PC-3 (cell line): ENCODE measurements around the gene EMID1. TPM values are rescaled to one million over a fixed set of nuclear protein-coding genes. Genes with fewer than 3 reads are reported as not detected.

Experiments
- ATAC-seq: fragments of 200-7000 bp; cut with Tn5 transposase; 2 replicates; pipeline ENCODE4 v1.9.1; 2020; ENCODE audit warnings: mild to moderate bottlenecking, moderate library complexity
- BruUV-seq: library from RNA; stranded (reverse); fragments of 400-500 nt; replicated peaks from 2 replicates; lab custom pipeline; 2021; lab: Mats Ljungman, UMichigan
- CTCF ChIA-PET: fragments of 300-600 bp; sonication (Branson Sonifier 250); formaldehyde crosslinking; loops from one replicate; lab custom pipeline; 2022; ENCODE audit warnings: antibody characterized with exemption; lab: Charles Lee
- POLR2A ChIA-PET: fragments of 300-600 bp; sonication (Branson Sonifier 250); formaldehyde crosslinking; loops from one replicate; lab custom pipeline; 2022; ENCODE audit warnings: antibody characterized with exemption; ENCODE audit not compliant: unreplicated experiment; lab: Charles Lee
- DNase-seq: peaks from one replicate; pipeline ENCODE4 v3.0.0-alpha.2; 2015
- H2AFZ ChIP-seq: fragments of 300-600 bp; sonication (generic); 2 replicates; pipeline ENCODE4 v1.6.0; 2016; ENCODE audit warnings: antibody characterized with exemption, low read length
- H3F3A ChIP-seq: fragments of 300-600 bp; sonication (generic); one replicate; pipeline ENCODE4 v1.6.0; 2017; ENCODE audit warnings: antibody characterized with exemption, low read length, control low read depth, mild to moderate bottlenecking; ENCODE audit not compliant: unreplicated experiment
- H3K27ac ChIP-seq: fragments of 300-600 bp; sonication (generic); 2 replicates; pipeline ENCODE4 v1.5.1; 2016; ENCODE audit warnings: mild to moderate bottlenecking, low read length
- H3K27me3 ChIP-seq: fragments of 300-600 bp; sonication (generic); 2 replicates; pipeline ENCODE4 v1.6.1; 2016; ENCODE audit warnings: low read length, mixed read lengths
- H3K36me3 ChIP-seq: fragments of 300-600 bp; sonication (generic); 2 replicates; pipeline ENCODE4 v1.6.1; 2016; ENCODE audit warnings: low read depth, mixed run types, low read length, mixed read lengths
- H3K4me1 ChIP-seq: fragments of 300-600 bp; sonication (generic); 2 replicates; pipeline ENCODE4 v1.5.1; 2016; ENCODE audit warnings: low read length; ENCODE audit not compliant: insufficient read depth
- H3K4me2 ChIP-seq: fragments of 300-600 bp; sonication (generic); 2 replicates; pipeline ENCODE4 v1.6.0; 2016; ENCODE audit warnings: low read length
- H3K4me3 ChIP-seq: fragments of 300-600 bp; sonication (generic); 2 replicates; pipeline ENCODE4 v1.5.1; 2016; ENCODE audit warnings: mild to moderate bottlenecking, low read length, mixed read lengths
- H3K79me2 ChIP-seq: fragments of 300-600 bp; sonication (generic); 2 replicates; pipeline ENCODE4 v1.6.1; 2017; ENCODE audit warnings: low read length, mixed read lengths
- H3K9ac ChIP-seq: fragments of 300-600 bp; sonication (generic); 2 replicates; pipeline ENCODE4 v1.6.0; 2016; ENCODE audit warnings: mild to moderate bottlenecking, low read length
- H3K9me2 ChIP-seq: fragments of 300-600 bp; sonication (generic); replicated peaks from 2 replicates; pipeline ENCODE4 v1.6.1; 2016; ENCODE audit warnings: mixed run types, low read length, mixed read lengths
- H3K9me3 ChIP-seq: fragments of 300-600 bp; sonication (generic); 2 replicates; pipeline ENCODE4 v1.6.1; 2016; ENCODE audit warnings: low read length, mixed read lengths
- H4K20me1 ChIP-seq: fragments of 300-600 bp; sonication (generic); 2 replicates; pipeline ENCODE4 v1.6.1; 2016; ENCODE audit warnings: low read length, mixed read lengths
- EZH2 ChIP-seq: fragments of 300-600 bp; sonication (generic); IDR thresholded peaks from one replicate; pipeline ENCODE4 v1.6.1; 2017; ENCODE audit warnings: antibody characterized with exemption, mild to moderate bottlenecking, low read length; ENCODE audit not compliant: unreplicated experiment
- EZH2phosphoT487 ChIP-seq: fragments of 300-600 bp; sonication (generic); IDR thresholded peaks from 2 replicates; pipeline ENCODE4 v1.6.1; 2018; ENCODE audit warnings: mild to moderate bottlenecking, antibody characterized with exemption, low read length, borderline replicate concordance
- intact Hi-C: fragments of 100-400 bp; cut with micrococcal nuclease; formaldehyde crosslinking; loops from 2 replicates; pipeline ENCODE4 v1.9.0; 2023
- total RNA-seq: library from RNA; depleted of rRNA; stranded (reverse); fragments of >200 nt; gene quantifications from 2 replicates; pipeline ENCODE4 v1.2.3, GENCODE V29; 2014
- TF ChIP-seq, protein P1 (sequence below): fragments of 300-600 bp; sonication (generic); conservative IDR thresholded peaks from 2 replicates; pipeline ENCODE4 v1.5.1; 2017; ENCODE audit warnings: antibody characterized with exemption, low read depth, mild to moderate bottlenecking, low read length

Gene EMID1
- total RNA-seq, 1 experiment from 2014 or later = 1.2 TPM

DNA sequence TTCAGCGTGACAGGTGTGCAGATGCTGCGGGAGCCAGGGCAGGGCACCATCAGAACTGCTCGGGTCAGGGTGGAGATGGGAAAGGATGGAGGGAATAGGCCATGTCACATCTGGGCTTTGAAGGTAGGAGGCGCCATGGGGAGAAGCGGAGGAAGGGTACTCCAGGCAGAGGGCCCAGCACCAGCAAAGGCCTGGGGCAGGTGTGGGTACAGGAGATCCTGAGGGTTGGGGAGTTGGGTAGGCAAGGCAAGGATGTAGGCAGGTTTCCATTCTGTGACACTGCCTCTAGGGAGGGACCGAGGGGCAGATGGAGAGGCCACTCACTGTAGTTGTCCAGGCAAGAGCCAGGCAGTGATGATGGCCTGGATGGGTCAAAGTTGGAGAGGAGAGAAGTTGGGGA is 8.5 kb downstream of the EMID1 start:
- intact Hi-C loops = no loop called here
- Histone ChIP-seq H3K27ac (no peak overlapping the region), H3K79me2 (no peaks in the 10 kb centered on the region), H3K4me1 (no peaks in the 10 kb centered on the region), H3K4me3 (no peak overlapping the region), H3K4me2 (no peak overlapping the region), H3F3A (no peaks in the 10 kb centered on the region), H3K9me2 (no peaks in the 10 kb centered on the region), H2AFZ (no peak overlapping the region), H3K9me3 (no peaks in the 10 kb centered on the region), H3K27me3 (no peaks in the 10 kb centered on the region), H4K20me1 (no peaks in the 10 kb centered on the region), H3K36me3 (no peaks in the 10 kb centered on the region), H3K9ac (no peak overlapping the region)
- DNase-seq = no peak
- BruUV-seq = no TSS peak
- ChIA-PET POLR2A (no interaction called here), CTCF (no interaction called here)
- no peak for ATAC-seq
- TF ChIP-seq EZH2phosphoT487 = no peak
- TF ChIP-seq, protein P1, sequence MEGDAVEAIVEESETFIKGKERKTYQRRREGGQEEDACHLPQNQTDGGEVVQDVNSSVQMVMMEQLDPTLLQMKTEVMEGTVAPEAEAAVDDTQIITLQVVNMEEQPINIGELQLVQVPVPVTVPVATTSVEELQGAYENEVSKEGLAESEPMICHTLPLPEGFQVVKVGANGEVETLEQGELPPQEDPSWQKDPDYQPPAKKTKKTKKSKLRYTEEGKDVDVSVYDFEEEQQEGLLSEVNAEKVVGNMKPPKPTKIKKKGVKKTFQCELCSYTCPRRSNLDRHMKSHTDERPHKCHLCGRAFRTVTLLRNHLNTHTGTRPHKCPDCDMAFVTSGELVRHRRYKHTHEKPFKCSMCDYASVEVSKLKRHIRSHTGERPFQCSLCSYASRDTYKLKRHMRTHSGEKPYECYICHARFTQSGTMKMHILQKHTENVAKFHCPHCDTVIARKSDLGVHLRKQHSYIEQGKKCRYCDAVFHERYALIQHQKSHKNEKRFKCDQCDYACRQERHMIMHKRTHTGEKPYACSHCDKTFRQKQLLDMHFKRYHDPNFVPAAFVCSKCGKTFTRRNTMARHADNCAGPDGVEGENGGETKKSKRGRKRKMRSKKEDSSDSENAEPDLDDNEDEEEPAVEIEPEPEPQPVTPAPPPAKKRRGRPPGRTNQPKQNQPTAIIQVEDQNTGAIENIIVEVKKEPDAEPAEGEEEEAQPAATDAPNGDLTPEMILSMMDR = no peak
- TF ChIP-seq EZH2 = no peak

DNA sequence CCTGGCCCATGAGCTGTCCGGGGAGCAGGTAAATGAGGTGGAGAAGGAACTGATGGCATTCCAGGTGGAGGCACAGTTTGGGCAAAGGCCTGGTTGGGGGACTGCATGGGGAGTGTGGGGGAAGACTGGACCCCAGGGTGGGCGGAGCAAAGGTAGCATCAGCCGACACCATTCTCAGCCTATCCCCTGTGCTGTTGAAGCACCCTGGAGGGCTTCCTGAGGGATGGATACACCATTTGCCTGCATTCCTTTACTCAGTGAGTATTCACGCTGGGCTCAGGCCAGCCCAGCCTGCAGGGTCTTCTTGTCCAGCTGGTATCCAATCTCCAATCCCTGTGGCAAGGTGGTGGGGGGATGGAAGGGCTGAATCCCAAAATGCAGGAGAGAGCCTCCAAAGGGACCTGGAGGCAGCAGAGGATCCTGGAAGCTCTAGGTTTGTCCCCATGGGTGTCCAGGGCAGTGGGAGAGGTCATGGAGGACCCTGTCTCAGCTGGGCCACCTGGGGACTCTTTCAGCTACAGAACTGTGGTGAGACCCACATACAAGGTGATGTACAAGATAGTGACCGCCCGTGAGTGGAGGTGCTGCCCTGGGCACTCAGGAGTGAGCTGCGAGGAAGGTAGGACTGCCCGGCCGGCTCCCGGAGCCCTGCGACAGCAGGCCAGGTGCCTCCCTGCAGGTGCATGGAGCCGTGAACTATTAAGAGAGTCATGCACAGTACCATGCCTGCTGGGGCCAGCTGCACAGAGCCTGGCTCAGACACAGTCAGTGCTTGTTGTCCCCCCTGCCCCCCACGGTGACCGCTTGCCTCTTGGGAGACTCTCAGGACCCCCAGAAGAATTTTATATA is 9.5 kb downstream of the EMID1 start:
- Histone ChIP-seq H3K27me3 (no peaks in the 10 kb centered on the region), H4K20me1 (no peaks in the 10 kb centered on the region), H3K27ac (no peak overlapping the region), H3K36me3 (no peaks in the 10 kb centered on the region), H3K9me2 (no peaks in the 10 kb centered on the region), H3K9ac (no peak overlapping the region), H3F3A (no peaks in the 10 kb centered on the region), H3K4me3 (no peak overlapping the region), H2AFZ (no peak overlapping the region), H3K79me2 (no peaks in the 10 kb centered on the region), H3K4me1 (peaks cover 4% of the 10 kb centered on the region; the same call in 1 of the 2 replicates), H3K4me2 (no peak overlapping the region), H3K9me3 (no peaks in the 10 kb centered on the region)
- DNase-seq = no peak
- BruUV-seq = no TSS peak
- ATAC-seq = no peak
- ChIA-PET POLR2A (no interaction called here), CTCF (no interaction called here)
- TF ChIP-seq EZH2 (no peak), EZH2phosphoT487 (no peak)
- TF ChIP-seq, protein P1 = no peak
- intact Hi-C loops = no loop called here
